Left colon (tissue), 2 donors: ENCODE data around the gene CYP27B1. TPM values are rescaled to one million over a fixed set of nuclear protein-coding genes. Genes with fewer than 3 reads are reported as not detected.
A peak's percentile ranks its signal among the peaks of the same experiment; 100 is the strongest.

ENCODE experiments used
- ATAC-seq: fragments of 200-7000 bp; cut with Tn5 transposase; one replicate; pipeline ENCODE4 v1.9.1; 2020; ENCODE audit warnings: mild to moderate bottlenecking, moderate library complexity
- DNase-seq, 2 donors: peaks; one replicate each; pipeline ENCODE4 v3.0.0-alpha.2; 2020
- intact Hi-C, 2 donors: fragments of 100-400 bp; cut with DNase I in 1 of 2; cut with micrococcal nuclease in 1 of 2; formaldehyde crosslinking; loops; one replicate each; pipeline versions ENCODE4 v1.11.2 to v1.14.0; 2022; cut with DNase I, micrococcal nuclease
- total RNA-seq, 2 donors: library from RNA; stranded (reverse); fragmentation: NEBNext Ultra II Directional; extraction: Animal tissue kit (Norgen Biotek cat#: 25700); gene quantifications; one replicate each; pipeline ENCODE4 v1.2.1, GENCODE V29; 2021
- donor health status: DM: no; HTN: no; CAD: no.
- donor health status: DM: yes; HTN: yes; CAD: no.

The CYP27B1 gene
- total RNA-seq, 2 donors from 2014 or later = 0.87 to 1.7 TPM

DNA sequence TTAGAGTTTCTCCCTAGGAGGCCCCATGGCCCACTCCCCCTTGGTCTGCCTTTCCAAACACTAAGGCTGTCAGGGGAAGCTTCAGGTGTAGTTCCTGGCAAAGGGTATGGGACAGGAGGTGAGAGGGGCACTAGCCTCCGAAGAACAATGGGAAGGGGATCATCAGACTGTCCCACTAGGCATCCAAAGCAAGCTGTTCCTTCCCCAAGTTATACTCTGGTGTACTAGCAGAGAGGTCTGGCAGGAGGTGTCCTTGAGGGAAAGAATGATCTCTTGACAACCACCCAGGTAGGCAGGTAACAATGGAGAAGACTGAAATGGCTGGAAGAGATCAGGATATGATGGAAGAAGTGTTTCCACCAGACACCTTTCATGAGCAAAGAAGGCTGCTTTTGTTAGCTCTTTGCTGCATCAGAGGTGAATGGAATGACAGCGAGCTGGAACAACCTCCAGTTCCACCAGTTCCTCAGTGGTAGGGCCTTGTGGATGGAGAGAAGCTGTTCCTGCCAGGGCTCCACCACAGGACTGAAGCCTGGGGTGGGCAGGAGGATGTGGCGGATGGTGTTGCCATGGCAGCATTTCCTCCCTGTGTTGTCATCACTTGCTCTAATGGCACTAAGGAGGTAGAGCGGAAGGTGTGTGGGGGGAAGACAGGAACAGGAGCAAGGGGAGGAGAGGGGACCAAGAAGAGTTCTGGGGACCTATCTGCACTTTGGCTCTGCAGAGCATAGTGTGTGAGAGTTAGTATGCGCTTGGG is 26.0 kb downstream of the CYP27B1 start:
- peak in 1 of 2 donors; percentile 49 for DNase-seq
- no peak for ATAC-seq
- intact Hi-C loops = no loop called here

DNA sequence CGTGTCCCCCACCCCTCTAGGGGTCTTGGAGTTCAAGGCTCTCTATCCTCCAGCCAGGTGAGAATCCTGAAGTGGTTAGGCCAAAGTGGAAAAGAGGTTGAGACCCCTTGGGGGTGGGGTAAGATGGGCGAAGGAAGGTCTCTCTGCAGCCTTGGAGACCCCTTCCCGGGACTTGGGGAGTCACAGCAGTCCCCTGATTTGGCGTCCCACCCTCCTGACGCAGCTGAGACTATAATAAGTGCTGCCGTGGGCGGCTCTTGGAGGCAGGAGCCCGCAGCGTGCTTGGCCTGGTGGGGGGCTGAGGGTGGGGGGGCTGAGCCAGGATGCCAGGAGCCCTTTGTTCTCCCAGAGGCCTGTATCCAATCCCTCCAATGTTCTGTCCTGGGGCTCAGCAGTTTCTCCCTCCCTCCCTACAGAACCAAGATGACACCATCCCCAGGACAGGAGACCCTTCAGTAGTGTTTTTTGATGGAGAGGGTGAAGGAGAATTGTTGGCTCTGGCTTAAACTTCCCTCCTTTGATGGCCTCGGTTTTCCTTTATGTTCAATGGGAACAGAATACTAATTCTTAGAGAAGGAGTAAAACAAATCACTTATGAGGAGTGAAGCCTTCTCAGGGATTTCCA is 26.9 kb downstream of the CYP27B1 start:
- intact Hi-C loops = no loop called here
- no peak for DNase-seq
- ATAC-seq = no peak

- no peak for ATAC-seq
- no peak for DNase-seq
- intact Hi-C loops = no loop called here
These were observed 27.5 kb downstream of the CYP27B1 start for GRCh38 chr12:57739387-57739786.

GRCh38 chr12:57738661-57739237 is 28.1 kb downstream of the CYP27B1 start, which contains the start of gene AGAP2:
Gene AGAP2, minus strand, starts transcription at chr12:57738742. Its CDS starts 496 bp downstream, at chr12:57738246.
- intact Hi-C loops = no loop called here
- DNase-seq (no peak), ATAC-seq (no peak)

- intact Hi-C loops = no loop called here
- no peak for DNase-seq
- no peak for ATAC-seq
These were observed 29.1 kb downstream of the CYP27B1 start for GRCh38 chr12:57737467-57738460.

DNA sequence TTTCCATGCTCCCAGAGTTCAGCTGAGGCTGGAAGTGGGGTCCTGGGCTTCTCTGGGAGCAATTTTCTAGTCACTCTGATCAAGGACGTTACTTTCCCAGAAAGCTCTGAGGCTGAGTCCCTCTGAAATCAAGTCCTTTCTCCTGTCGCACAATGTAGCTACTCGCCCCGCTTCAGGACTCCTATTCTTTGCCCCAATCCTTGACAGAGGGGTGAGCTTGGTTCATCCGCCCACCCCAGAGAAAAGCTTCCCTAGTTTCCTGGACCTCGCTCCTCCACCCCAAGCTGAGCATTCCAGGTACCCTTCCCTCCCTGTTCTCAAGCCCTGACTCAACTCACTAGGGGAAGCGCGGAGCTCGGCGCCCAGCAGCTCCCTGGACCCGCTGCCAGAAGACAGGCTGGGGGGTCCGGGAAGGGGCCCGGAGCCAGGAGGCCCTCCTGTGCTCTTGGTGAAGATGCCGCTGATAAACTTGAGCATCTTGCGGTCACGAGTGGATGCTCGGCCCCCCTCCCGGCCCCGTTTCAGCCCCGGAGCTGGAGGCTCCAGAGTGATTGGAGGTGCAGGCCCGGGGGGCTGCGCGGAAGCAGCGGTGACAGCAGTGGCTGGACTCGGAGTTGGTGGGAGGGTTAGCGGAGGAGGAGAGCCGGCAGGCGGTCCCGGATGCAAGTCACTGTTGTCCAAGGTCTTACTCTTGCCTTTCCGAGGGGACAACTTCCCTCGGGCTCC is 30.0 kb downstream of the CYP27B1 start:
- DNase-seq = no peak
- no peak for ATAC-seq
- intact Hi-C loops = no loop called here

- ATAC-seq (peak; percentile 30), DNase-seq (no peak)
- intact Hi-C loops = no loop called here
These were observed 30.7 kb downstream of the CYP27B1 start for GRCh38 chr12:57735952-57736740.

DNA sequence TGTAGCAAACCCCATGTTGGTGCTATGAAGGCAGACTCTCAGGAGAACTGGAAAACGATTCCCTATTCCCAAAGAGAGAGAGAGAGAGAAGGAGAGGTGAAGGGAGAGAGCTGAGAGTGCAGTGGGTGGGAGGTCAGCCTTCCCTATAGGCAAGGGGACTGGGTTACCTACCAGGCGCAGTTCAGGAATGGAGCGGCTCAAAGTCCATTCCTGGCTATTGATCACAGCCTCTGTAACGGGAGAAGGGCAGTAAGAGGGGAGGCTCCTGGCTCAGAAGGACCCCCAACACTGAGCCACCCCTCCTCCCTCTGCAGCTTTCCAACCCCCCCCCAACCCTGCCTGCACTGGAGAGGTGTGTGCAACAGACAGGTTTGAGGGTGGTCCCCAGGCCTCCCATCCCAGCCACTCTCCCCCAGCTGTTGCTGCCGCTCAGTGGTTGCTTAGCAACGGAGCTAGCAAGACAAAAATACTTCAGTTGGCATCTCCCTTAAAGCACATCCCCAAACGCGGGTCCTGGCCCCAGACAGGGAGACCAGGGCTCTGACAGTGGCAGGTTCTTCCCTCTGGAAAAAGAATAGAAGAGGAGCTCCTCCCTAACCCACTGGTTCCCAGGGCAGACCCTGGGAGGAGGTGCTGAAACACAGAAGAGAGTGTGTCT is 31.6 kb downstream of the CYP27B1 start:
- no peak for DNase-seq

GRCh38 chr12:57734591-57734990 is 32.3 kb downstream of the CYP27B1 start:
- no peak for DNase-seq
- ATAC-seq = no peak
- intact Hi-C loops = no loop called here

More for the DNA sequence above, 31.6 kb downstream of the CYP27B1 start:
- ATAC-seq = no peak
- intact Hi-C loops = no loop called here

DNA sequence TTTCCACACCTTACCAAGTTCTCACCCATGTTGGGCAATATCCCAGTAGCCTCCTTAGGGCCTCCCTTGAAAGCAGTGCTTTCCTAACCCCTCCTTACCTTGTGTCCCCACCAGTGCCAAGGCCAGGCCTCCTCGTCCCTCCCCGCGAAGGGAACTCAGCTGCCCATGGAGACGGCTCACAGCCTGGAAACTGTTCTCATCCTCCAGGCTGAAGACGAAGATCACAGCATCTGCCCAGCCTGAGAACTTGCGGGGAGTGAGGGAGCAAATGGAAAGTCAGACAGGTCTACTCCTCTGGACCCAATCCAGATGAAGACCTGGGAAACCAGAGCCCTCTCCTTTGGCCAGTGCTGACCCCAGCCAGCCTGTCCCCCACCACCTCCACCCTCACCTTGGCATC is 33.0 kb downstream of the CYP27B1 start:
- DNase-seq (no peak), ATAC-seq (no peak)
- intact Hi-C loops = no loop called here

DNA sequence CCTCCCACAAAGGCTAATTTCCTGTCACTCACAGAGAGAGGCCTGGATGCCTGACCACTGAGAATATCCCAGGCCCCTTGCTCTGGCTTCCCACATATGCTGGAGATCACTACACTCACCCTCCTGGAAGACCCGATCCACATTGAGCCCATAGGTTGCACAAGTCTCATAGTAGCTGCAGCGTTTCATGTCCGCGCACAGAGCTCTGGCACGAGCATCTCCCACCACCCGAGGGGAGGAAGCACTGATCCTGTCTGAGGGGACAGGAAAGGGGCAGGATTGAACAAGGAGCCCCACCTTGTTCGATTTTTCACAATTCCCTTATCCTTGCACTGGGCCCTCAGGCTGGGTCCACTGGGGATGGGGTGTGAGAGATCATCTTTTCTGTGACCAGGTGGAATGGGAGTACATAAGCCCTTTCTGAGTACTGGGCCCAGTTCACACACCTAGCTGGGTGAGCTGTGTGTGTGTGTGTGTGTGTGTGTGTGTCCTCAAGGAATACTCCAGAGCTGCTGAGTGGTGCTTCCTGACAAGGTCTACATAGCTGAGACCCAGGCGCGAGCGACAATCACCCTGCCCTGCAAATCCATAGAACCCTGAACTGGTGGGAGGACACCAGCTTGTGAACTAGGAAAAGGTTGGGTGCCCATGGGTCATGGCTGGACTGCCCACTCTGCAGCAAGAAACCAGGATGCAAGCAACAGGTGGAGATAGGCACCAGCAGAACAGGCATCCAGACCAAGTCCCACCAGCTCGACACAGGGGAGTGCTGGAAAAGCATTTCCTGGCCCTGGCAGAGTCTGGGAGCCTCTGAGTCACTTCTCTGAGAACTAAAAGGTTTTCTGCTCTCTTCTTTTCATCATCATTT is 33.9 kb downstream of the CYP27B1 start:
- ATAC-seq (no peak), DNase-seq (no peak)
- intact Hi-C loops = no loop called here

DNA sequence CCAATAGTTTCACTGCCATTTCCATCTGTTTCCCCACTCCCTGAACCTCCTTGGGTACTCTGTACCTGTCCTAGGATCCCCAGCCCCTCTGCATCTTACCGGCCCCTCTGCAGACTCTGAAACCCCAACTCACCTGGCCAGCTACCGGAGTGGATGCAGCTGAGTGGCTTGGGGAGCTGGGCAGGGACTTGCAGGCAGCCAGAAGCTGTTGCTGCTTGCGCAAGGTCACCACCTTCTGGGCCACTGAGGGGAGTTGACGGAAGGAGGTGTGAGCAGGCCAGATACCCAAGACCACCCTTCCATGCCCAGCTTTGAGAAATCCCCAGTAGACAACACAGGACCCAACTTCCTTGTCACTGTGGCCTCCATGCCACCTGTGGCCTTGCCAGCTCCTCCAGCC is 34.6 kb downstream of the CYP27B1 start:
- DNase-seq = no peak
- intact Hi-C loops = no loop called here
- ATAC-seq = no peak

GRCh38 chr12:57731411-57732080 is 35.3 kb downstream of the CYP27B1 start:
- ATAC-seq = no peak
- DNase-seq = no peak
- intact Hi-C loops = no loop called here

- DNase-seq = no peak
- no peak for ATAC-seq
- intact Hi-C loops = no loop called here
These were observed 36.4 kb downstream of the CYP27B1 start for GRCh38 chr12:57730336-57731067.

- DNase-seq = no peak
- intact Hi-C loops = no loop called here
- ATAC-seq = no peak
These were observed 37.5 kb downstream of the CYP27B1 start for GRCh38 chr12:57729321-57729844.
